Measurements from ENCODE around the gene RPS6KA3. TPM values are rescaled to one million over a fixed set of nuclear protein-coding genes. Genes with fewer than 3 reads are reported as not detected.

The RPS6KA3 gene
- total and polyA plus RNA-seq, 4 donors, result 12.5 to 81.4 (median 39.3) TPM

DNA sequence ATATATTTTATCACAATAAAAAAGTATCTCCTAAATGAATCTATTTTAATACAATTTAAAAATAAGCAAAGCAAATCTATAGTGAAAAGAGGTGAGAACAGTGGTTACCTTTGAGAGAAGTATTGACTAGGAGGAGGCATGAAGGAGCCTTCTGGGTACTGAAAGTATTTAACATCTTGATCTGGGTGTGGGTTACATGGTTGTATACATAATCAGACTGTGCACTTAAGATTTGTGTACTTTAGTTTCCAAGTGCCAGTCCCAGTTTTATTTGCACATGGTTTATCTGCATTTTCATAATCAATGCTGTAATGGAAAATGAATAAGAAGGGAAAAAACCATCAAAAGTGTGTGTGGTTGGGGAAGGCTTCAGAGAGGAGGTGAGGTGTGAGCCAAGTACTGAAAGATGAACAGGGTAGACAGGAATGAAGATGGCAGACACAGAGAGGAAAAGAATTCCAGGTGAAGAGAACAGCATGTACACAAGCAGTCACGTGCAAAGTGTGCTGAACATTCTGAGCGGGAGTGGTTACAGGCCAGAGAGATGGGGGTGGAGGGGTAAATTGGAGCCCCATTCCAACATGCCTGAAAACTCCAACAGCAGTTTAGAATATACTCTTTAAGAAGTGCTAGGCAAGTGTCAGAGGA is 164.7 kb downstream of the RPS6KA3 start:
- H3K36me3 ChIP-seq (ENCODE audit: control insufficient read depth in 4 of 4, insufficient read depth in 4 of 4, low read length in 4 of 4), result no peaks in the 10 kb centered on the region
- no peak for DNase-seq
- no peaks in the 10 kb centered on the region for H3K4me1 ChIP-seq (ENCODE audit: control insufficient read depth in 5 of 5, insufficient read depth in 5 of 5, low read length in 5 of 5)

More for the DNA sequence above, 164.7 kb downstream of the RPS6KA3 start:
- H3K27me3 ChIP-seq (ENCODE audit: control insufficient read depth in 3 of 3, insufficient read depth in 3 of 3, low read length in 2 of 3), result peaks cover 0 to 64% (median 29%) of the 10 kb centered on the region in 3 donors
- peaks cover 0 to 3% (median 0%) of the 10 kb centered on the region in 4 donors for H3K9me3 ChIP-seq (ENCODE audit: control insufficient read depth in 4 of 4, insufficient read depth in 3 of 4, low read length in 3 of 4)
- 65 to 94% methylated on average over 2 of the region's 2 CpGs for WGBS, 2 donors
- TF ChIP-seq, protein P1, sequence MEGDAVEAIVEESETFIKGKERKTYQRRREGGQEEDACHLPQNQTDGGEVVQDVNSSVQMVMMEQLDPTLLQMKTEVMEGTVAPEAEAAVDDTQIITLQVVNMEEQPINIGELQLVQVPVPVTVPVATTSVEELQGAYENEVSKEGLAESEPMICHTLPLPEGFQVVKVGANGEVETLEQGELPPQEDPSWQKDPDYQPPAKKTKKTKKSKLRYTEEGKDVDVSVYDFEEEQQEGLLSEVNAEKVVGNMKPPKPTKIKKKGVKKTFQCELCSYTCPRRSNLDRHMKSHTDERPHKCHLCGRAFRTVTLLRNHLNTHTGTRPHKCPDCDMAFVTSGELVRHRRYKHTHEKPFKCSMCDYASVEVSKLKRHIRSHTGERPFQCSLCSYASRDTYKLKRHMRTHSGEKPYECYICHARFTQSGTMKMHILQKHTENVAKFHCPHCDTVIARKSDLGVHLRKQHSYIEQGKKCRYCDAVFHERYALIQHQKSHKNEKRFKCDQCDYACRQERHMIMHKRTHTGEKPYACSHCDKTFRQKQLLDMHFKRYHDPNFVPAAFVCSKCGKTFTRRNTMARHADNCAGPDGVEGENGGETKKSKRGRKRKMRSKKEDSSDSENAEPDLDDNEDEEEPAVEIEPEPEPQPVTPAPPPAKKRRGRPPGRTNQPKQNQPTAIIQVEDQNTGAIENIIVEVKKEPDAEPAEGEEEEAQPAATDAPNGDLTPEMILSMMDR (IDR thresholded peaks at IDR 0.05; ENCODE audit: control extremely low read depth, extremely low read depth), result no peak
- H3K9ac ChIP-seq (ENCODE audit: insufficient read depth in 1 of 2, low read length in 2 of 2), result no peak overlapping the region
- no peak overlapping the region for H3K27ac ChIP-seq (ENCODE audit: low read depth in 1 of 2, low read length in 1 of 2)
- no peak overlapping the region for H3K4me3 ChIP-seq
- no peak for ATAC-seq (ENCODE audit: insufficient read depth, low FRiP score)

Small RNA genes lying within 50 kb of the gene (small RNA-seq; reads per million reads assigned to genes)
- gene RF00493 (ENCODE audit: low replicate concordance) (44.9 reads per million, percentile 97 among the genes with 10 or more reads in this experiment), gene RF00494 (ENCODE audit: low replicate concordance) (not detected)

Other genes starting within 250 kb of the RPS6KA3 start
- gene MAP7D2, start 150.0 kb downstream of the RPS6KA3 start, total RNA-seq, result under 1 TPM; 0.37 to 0.64 TPM
- under 1 TPM; 0.49 to 0.75 TPM for gene MAP7D2, start 150.0 kb downstream of the RPS6KA3 start, polyA plus RNA-seq
- 100 to 1,000 TPM in 1 of 2 donors, 10 to 100 TPM in 1; 56.4 to 104 TPM for gene EIF1AX, start 125.1 kb downstream of the RPS6KA3 start, total RNA-seq
- gene EIF1AX, start 125.1 kb downstream of the RPS6KA3 start, polyA plus RNA-seq, result 10 to 100 TPM; 37.3 to 39.2 TPM